Thyroid gland (tissue), 4 donors: ENCODE data around the gene CLDN5.

ENCODE experiments used
- CTCF ChIP-seq, 6 experiments: fragments of 200-600 bp in 3 of 6; fragments of 450-650 bp in 3 of 6; sonication (generic) in 3 of 6; IDR thresholded peaks; one replicate each; pipeline ENCODE4 v1.5.1; 2016 to 2019; ENCODE audit warnings: antibody characterized with exemption in 6 of 6, mild to moderate bottlenecking in 2 of 6, inconsistent platforms in 1 of 6, moderate library complexity in 1 of 6
- POLR2A ChIP-seq, 2 donors: fragments of 450-650 bp; IDR thresholded peaks; one replicate each; pipeline ENCODE4 v1.6.1; 2017; ENCODE audit warnings: antibody characterized with exemption in 2 of 2, mild to moderate bottlenecking in 2 of 2, moderate library complexity in 1 of 2

- no peak for TF ChIP-seq POLR2A (IDR thresholded peaks at IDR 0.05)
- no peak for TF ChIP-seq CTCF (IDR thresholded peaks at IDR 0.05)
Observed at GRCh38 chr22:19529811-19530210, 5.6 kb upstream of the CLDN5 start.
